ENCODE data around the gene CDHR1. TPM values are rescaled to one million over a fixed set of nuclear protein-coding genes. Genes with fewer than 3 reads are reported as not detected.

The CDHR1 gene
- total RNA-seq, 1 experiment from 2014 or later: 6.6 TPM

DNA sequence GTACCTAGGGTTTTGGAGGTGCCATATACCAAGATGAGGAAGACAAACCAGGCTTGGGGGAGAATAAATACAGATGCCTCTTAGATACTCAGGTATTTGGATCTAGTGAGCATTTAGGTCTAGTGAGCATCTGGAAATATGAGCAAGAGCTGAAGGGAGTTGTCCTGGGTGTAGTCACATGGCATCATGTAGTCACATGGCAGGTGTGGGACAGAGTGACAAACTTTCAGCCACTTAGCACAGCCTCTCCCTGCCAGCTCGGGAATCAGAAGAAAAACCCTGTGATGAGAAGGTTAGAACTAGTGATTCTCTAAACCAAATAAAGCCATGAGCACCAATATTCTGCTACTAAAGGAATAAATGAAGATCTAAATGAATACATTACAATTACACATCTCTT lies 74.8 kb downstream of the CDHR1 start:
- Histone ChIP-seq H3K18ac (ENCODE audit: insufficient read length, low read depth, low read length) (no peak overlapping the region), H3T11ph (ENCODE audit: low read length) (no peak overlapping the region), H4K91ac (ENCODE audit: insufficient read length, low read depth, low read length) (no peak overlapping the region), H3K9ac (ENCODE audit: extremely low read depth, insufficient read length, low read length) (no peak overlapping the region), H3K4me1 (ENCODE audit: insufficient read depth, low read length) (no peaks in the 10 kb centered on the region; the same call in 1 of the 2 replicates), H3K56ac (ENCODE audit: insufficient read length, low read depth, low read length) (no peak overlapping the region), H2BK5ac (ENCODE audit: insufficient read length, low read length) (no peak overlapping the region), H4K5ac (ENCODE audit: insufficient read length, low read depth, low read length) (no peak overlapping the region), H3K4ac (ENCODE audit: low read depth, low read length) (no peak overlapping the region), H3K79me2 (ENCODE audit: insufficient read depth, low read length) (no peaks in the 10 kb centered on the region), H3K23me2 (ENCODE audit: insufficient read length, low read depth, low read length, poor library complexity, severe bottlenecking) (no peaks in the 10 kb centered on the region), H4K8ac (replicated peaks; ENCODE audit: insufficient read length, low read depth, low read length) (no peak overlapping the region), H3K14ac (ENCODE audit: insufficient read depth, low read length) (no peak overlapping the region), H3K79me1 (ENCODE audit: insufficient read depth, low read depth, low read length, poor library complexity, severe bottlenecking) (no peaks in the 10 kb centered on the region), H3K4me2 (ENCODE audit: insufficient read depth, insufficient read length, low read length) (no peak overlapping the region), H2BK120ac (ENCODE audit: low read depth, low read length, poor library complexity, severe bottlenecking) (no peak overlapping the region), H3K9me3 (ENCODE audit: control insufficient read depth, low read depth, low read length) (no peaks in the 10 kb centered on the region), H2AK5ac (ENCODE audit: insufficient read length, low read length) (no peak overlapping the region), H2BK15ac (ENCODE audit: low read depth, low read length) (no peak overlapping the region), H3K27ac (ENCODE audit: insufficient read length, low read depth, low read length) (no peak overlapping the region), H2BK12ac (ENCODE audit: insufficient read length, low read depth, low read length) (no peak overlapping the region), H3K27me3 (ENCODE audit: insufficient read depth, low read length) (no peaks in the 10 kb centered on the region), H4K20me1 (ENCODE audit: control insufficient read depth, insufficient read depth, insufficient read length) (no peaks in the 10 kb centered on the region), H2AFZ (ENCODE audit: low read length) (no peak overlapping the region), H3K23ac (ENCODE audit: insufficient read length, low read depth, low read length) (no peak overlapping the region), H2BK20ac (ENCODE audit: low read depth, low read length, poor library complexity, severe bottlenecking) (no peak overlapping the region)
- no peak for DNase-seq
- no CpG with 5 or more reads among the region's 1 CpG for WGBS (ENCODE audit: extremely low coverage, insufficient read length, low lambda C conversion rate)
- Mint-ChIP-seq H3K27me3 (ENCODE audit: low read depth) (peaks cover 4% of the 10 kb centered on the region), H3K27ac (no peak overlapping the region), H3K4me1 (peaks cover 17 to 19% of the 10 kb centered on the region in 2 experiments), H3K36me3 (ENCODE audit: insufficient read depth in 1 of 3, low read depth in 3 of 3) (no peaks in the 10 kb centered on the region), H3K9me3 (no peaks in the 10 kb centered on the region), H3K4me3 (no peak overlapping the region)
- TF ChIP-seq, protein P1, sequence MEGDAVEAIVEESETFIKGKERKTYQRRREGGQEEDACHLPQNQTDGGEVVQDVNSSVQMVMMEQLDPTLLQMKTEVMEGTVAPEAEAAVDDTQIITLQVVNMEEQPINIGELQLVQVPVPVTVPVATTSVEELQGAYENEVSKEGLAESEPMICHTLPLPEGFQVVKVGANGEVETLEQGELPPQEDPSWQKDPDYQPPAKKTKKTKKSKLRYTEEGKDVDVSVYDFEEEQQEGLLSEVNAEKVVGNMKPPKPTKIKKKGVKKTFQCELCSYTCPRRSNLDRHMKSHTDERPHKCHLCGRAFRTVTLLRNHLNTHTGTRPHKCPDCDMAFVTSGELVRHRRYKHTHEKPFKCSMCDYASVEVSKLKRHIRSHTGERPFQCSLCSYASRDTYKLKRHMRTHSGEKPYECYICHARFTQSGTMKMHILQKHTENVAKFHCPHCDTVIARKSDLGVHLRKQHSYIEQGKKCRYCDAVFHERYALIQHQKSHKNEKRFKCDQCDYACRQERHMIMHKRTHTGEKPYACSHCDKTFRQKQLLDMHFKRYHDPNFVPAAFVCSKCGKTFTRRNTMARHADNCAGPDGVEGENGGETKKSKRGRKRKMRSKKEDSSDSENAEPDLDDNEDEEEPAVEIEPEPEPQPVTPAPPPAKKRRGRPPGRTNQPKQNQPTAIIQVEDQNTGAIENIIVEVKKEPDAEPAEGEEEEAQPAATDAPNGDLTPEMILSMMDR (conservative IDR thresholded peaks at IDR 0.05): no peak

Other genes with a start within 250 kb of the CDHR1 start
- gene GHITM, start 55.0 kb upstream of the CDHR1 start, total RNA-seq (2021): 95.2 and 95.6 TPM in 2 replicates
- not detected in 2 replicates for gene GPR15LG, start 20.7 kb upstream of the CDHR1 start, total RNA-seq (2021)
- gene LRIT2, start 31.0 kb downstream of the CDHR1 start, total RNA-seq (2021): not detected in 2 replicates
- not detected in 2 replicates for gene LRIT1, start 47.0 kb downstream of the CDHR1 start, total RNA-seq (2021)
- not detected in 2 replicates for gene RGR, start 50.5 kb downstream of the CDHR1 start, total RNA-seq (2021)
- gene CCSER2, start 134.1 kb downstream of the CDHR1 start, total RNA-seq (2021): 20.9 and 22.2 TPM in 2 replicates

Data from H9 (cell line).